ENCODE measurements around the gene ATXN10. TPM values are rescaled to one million over a fixed set of nuclear protein-coding genes. Genes with fewer than 3 reads are reported as not detected.

Gene ATXN10
- total and polyA plus RNA-seq, 2 of the 13 experiments (the other 11 are each of a cell fraction or from before 2014, with no cell fraction given): 60.1 to 194 TPM

DNA sequence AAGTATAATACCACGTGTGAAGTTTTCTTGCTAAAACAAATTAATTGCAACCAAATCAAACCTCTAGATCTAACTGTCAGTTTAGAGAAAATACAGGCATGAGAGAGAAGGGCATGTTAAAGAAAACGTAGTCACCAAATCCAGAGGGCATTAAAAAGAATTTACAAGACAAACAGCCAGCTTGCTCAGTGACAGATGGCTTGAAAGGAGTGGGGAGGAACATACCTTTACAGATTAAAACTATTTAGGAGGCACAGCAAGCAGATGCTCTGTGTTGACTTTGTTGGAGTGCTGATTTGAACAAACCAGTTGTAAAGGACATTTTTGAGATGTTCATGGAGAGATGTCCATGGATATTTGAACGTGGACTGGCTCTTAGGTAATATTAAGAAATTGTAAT lies 96.9 kb downstream of the ATXN10 start:
- Histone ChIP-seq H3K4me2 (ENCODE audit: low read depth, low read length) (no peak overlapping the region), H3K4me1 (ENCODE audit: insufficient read depth, low read length) (no peaks in the 10 kb centered on the region), H3K9ac (ENCODE audit: insufficient read depth, low read depth, low read length) (no peak overlapping the region), H2AFZ (ENCODE audit: low read length) (no peak overlapping the region), H3K4me3 (replicated peaks in 1 of 3; ENCODE audit: insufficient read depth in 1 of 3, low read depth in 2 of 3, low read length in 3 of 3) (no peak overlapping the region), H4K20me1 (ENCODE audit: insufficient read depth, low read length) (no peaks in the 10 kb centered on the region), H3K27me3 (ENCODE audit: control insufficient read depth in 1 of 2, insufficient read depth in 2 of 2, low read length in 2 of 2) (no peaks in the 10 kb centered on the region), H3K27ac (ENCODE audit: extremely low read length, insufficient read depth, low read length) (no peak overlapping the region), H3K9me3 (ENCODE audit: low read length) (no peaks in the 10 kb centered on the region), H3K79me2 (ENCODE audit: insufficient read depth, low read length) (no peaks in the 10 kb centered on the region), H3K36me3 (replicated peaks in 1 of 2; ENCODE audit: control insufficient read depth in 1 of 2, insufficient read depth in 2 of 2, low read length in 2 of 2) (peaks cover 3 to 17% of the 10 kb centered on the region in 2 experiments; a peak in 3 of 5 replicates)
- ChIA-PET CTCF (ENCODE audit: low intra/inter-chr PET ratio, low total read pairs) (no interaction called here), POLR2A (no interaction called here)
- 98% methylated on average over 3 of the region's 3 CpGs for WGBS (ENCODE audit: low lambda C conversion rate)
- FAIRE-seq (no peak), ATAC-seq (no peak), DNase-seq (ENCODE audit: low spot score) (no peak)
- no peak for TF ChIP-seq ZNF607 (CRISPR knock-in tag; IDR thresholded peaks at IDR 0.05; ENCODE audit: borderline replicate concordance)
- TF ChIP-seq, protein P1, sequence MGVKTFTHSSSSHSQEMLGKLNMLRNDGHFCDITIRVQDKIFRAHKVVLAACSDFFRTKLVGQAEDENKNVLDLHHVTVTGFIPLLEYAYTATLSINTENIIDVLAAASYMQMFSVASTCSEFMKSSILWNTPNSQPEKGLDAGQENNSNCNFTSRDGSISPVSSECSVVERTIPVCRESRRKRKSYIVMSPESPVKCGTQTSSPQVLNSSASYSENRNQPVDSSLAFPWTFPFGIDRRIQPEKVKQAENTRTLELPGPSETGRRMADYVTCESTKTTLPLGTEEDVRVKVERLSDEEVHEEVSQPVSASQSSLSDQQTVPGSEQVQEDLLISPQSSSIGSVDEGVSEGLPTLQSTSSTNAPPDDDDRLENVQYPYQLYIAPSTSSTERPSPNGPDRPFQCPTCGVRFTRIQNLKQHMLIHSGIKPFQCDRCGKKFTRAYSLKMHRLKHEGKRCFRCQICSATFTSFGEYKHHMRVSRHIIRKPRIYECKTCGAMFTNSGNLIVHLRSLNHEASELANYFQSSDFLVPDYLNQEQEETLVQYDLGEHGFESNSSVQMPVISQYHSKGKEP (CRISPR knock-in tag; IDR thresholded peaks at IDR 0.05): no peak
- no peak for TF ChIP-seq CBX5 (CRISPR knock-in tag; IDR thresholded peaks at IDR 0.05; ENCODE audit: borderline replicate concordance)
- no peak for TF ChIP-seq ZFP36L1 (CRISPR knock-in tag; IDR thresholded peaks at IDR 0.05)
- TF ChIP-seq, protein P2, sequence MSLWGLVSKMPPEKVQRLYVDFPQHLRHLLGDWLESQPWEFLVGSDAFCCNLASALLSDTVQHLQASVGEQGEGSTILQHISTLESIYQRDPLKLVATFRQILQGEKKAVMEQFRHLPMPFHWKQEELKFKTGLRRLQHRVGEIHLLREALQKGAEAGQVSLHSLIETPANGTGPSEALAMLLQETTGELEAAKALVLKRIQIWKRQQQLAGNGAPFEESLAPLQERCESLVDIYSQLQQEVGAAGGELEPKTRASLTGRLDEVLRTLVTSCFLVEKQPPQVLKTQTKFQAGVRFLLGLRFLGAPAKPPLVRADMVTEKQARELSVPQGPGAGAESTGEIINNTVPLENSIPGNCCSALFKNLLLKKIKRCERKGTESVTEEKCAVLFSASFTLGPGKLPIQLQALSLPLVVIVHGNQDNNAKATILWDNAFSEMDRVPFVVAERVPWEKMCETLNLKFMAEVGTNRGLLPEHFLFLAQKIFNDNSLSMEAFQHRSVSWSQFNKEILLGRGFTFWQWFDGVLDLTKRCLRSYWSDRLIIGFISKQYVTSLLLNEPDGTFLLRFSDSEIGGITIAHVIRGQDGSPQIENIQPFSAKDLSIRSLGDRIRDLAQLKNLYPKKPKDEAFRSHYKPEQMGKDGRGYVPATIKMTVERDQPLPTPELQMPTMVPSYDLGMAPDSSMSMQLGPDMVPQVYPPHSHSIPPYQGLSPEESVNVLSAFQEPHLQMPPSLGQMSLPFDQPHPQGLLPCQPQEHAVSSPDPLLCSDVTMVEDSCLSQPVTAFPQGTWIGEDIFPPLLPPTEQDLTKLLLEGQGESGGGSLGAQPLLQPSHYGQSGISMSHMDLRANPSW (CRISPR knock-in tag; IDR thresholded peaks at IDR 0.05; ENCODE audit: borderline replicate concordance): no peak
- no peak for TF ChIP-seq KLF13 (CRISPR knock-in tag; IDR thresholded peaks at IDR 0.05)
- TF ChIP-seq ATF1 (CRISPR knock-in tag; IDR thresholded peaks at IDR 0.05): no peak
- no peak for TF ChIP-seq ZNF317 (CRISPR knock-in tag; IDR thresholded peaks at IDR 0.05)
- TF ChIP-seq FOSL1 (CRISPR knock-in tag; IDR thresholded peaks at IDR 0.05; ENCODE audit: borderline replicate concordance): no peak
- TF ChIP-seq ZNF510 (CRISPR knock-in tag; IDR thresholded peaks at IDR 0.05; ENCODE audit: low read depth): no peak
- no peak for TF ChIP-seq SP1 (IDR thresholded peaks at IDR 0.05)
- TF ChIP-seq SP1 (CRISPR knock-in tag; IDR thresholded peaks at IDR 0.05): no peak
- TF ChIP-seq, protein P3, sequence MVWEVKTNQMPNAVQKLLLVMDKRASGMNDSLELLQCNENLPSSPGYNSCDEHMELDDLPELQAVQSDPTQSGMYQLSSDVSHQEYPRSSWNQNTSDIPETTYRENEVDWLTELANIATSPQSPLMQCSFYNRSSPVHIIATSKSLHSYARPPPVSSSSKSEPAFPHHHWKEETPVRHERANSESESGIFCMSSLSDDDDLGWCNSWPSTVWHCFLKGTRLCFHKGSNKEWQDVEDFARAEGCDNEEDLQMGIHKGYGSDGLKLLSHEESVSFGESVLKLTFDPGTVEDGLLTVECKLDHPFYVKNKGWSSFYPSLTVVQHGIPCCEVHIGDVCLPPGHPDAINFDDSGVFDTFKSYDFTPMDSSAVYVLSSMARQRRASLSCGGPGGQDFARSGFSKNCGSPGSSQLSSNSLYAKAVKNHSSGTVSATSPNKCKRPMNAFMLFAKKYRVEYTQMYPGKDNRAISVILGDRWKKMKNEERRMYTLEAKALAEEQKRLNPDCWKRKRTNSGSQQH (CRISPR knock-in tag; IDR thresholded peaks at IDR 0.05; ENCODE audit: low read depth): no peak
- TF ChIP-seq SPEN (CRISPR knock-in tag; IDR thresholded peaks at IDR 0.05; ENCODE audit: low read depth): no peak
- no peak for TF ChIP-seq CCAR2 (optimal IDR thresholded peaks at IDR 0.05; ENCODE audit: low read depth, low read length)
- TF ChIP-seq MAFK (conservative IDR thresholded peaks at IDR 0.05 in 1 of 2, IDR thresholded peaks at IDR 0.05 in 1 of 2; ENCODE audit: low read length in 2 of 2): no peak
- intact Hi-C loops (cut with micrococcal nuclease; ENCODE audit: unreplicated experiment): no loop called here
- in situ Hi-C loops (cut with HindIII; ENCODE audit: extremely low pct_ligation_motif_present, low pct_unique_long_range_greater_than_20kb): no loop called here
- no TSS peak for BruUV-seq (replicated peaks)

All from HepG2 (cell line).